HepG2 (cell line): ENCODE results near the gene APOC4. TPM values are rescaled to one million over a fixed set of nuclear protein-coding genes. Genes with fewer than 3 reads are reported as not detected.

Source experiments
- DZIP1 ChIP-seq: sonication (generic); formaldehyde crosslinking; IDR thresholded peaks from 2 replicates; pipeline ENCODE4 v1.5.0; 2020; ENCODE audit warnings: mild to moderate bottlenecking, missing genetic modification reagents
- MBD4 ChIP-seq: IDR thresholded peaks from 2 replicates; pipeline ENCODE4 v1.6.1; 2012; ENCODE audit warnings: low read length, inconsistent platforms, borderline replicate concordance
- SOX6 ChIP-seq, 2 experiments: fragments of 450-650 bp in 1 of 2; sonication (generic) in 1 of 2; formaldehyde crosslinking in 1 of 2; IDR thresholded peaks; 2 replicates each; pipeline versions ENCODE4 v1.4.0 to v1.6.1; 2017 to 2020; ENCODE audit warnings: antibody characterized with exemption in 1 of 2, mild to moderate bottlenecking in 1 of 2, missing genetic modification reagents in 1 of 2
- U2AF2 ChIP-seq: fragments of 200-400 bp; formaldehyde crosslinking; IDR thresholded peaks from 2 replicates; pipeline ENCODE4 v1.6.1; 2017; ENCODE audit warnings: low read depth, mild to moderate bottlenecking, low read length
- ZMYM3 ChIP-seq: sonication (generic); formaldehyde crosslinking; IDR thresholded peaks from 2 replicates; pipeline ENCODE4 v1.5.1; 2020; ENCODE audit warnings: mild to moderate bottlenecking, missing genetic modification reagents
- ZNF235 ChIP-seq: sonication (generic); formaldehyde crosslinking; IDR thresholded peaks from 2 replicates; pipeline ENCODE4 v1.8.1; 2023; ENCODE audit warnings: mild to moderate bottlenecking, missing genetic modification reagents, borderline replicate concordance
- ZNF501 ChIP-seq: sonication (generic); formaldehyde crosslinking; IDR thresholded peaks from 2 replicates; pipeline ENCODE4 v1.5.1; 2020; ENCODE audit warnings: mild to moderate bottlenecking, moderate library complexity, missing genetic modification reagents
- ZNF790 ChIP-seq: sonication (generic); formaldehyde crosslinking; IDR thresholded peaks from 2 replicates; pipeline ENCODE4 v1.8.0; 2022; ENCODE audit warnings: missing genetic modification reagents, mild to moderate bottlenecking, borderline replicate concordance
- polyA plus RNA-seq, 8 experiments: library from polyadenylated mRNA; depleted of rRNA in 3 of 8; stranded (reverse) in 7 of 8; unstranded in 1 of 8; fragments of >200 nt; fragmentation: Illumina TruSeq in 4 of 8; extraction: Trizol in 4 of 8; gene quantifications; 2 replicates each; pipeline versions ENCODE4 v1.2.1 to v1.2.3, GENCODE V29; 2011 to 2016; ENCODE audit warnings: low read depth in 4 of 8, missing spikeins in 1 of 8, mixed read lengths in 1 of 8; ENCODE audit not compliant: insufficient read depth in 1 of 8
- total RNA-seq, 5 experiments: library from RNA; depleted of rRNA; stranded (reverse); fragments of >200 nt; fragmentation: Illumina TruSeq; extraction: Trizol; gene quantifications; 2 replicates each; pipeline ENCODE4 v1.2.3, GENCODE V29; 2016; ENCODE audit warnings: low read depth in 1 of 5
- TF ChIP-seq, protein P1 (sequence below): sonication (generic); formaldehyde crosslinking; IDR thresholded peaks from 2 replicates; pipeline ENCODE4 v1.9.0; 2021; ENCODE audit warnings: missing genetic modification reagents, borderline replicate concordance
- TF ChIP-seq, protein P2 (sequence below): sonication (generic); formaldehyde crosslinking; IDR thresholded peaks from 2 replicates; pipeline ENCODE4 v1.4.0; 2020; ENCODE audit warnings: missing genetic modification reagents, mild to moderate bottlenecking, borderline replicate concordance
- TF ChIP-seq, protein P3 (sequence below): sonication (generic); formaldehyde crosslinking; IDR thresholded peaks from 2 replicates; pipeline ENCODE4 v1.4.0; 2020; ENCODE audit warnings: mild to moderate bottlenecking, missing genetic modification reagents
- TF ChIP-seq, protein P4 (sequence below): IDR thresholded peaks from 2 replicates; pipeline ENCODE4 v1.6.1; 2016; ENCODE audit warnings: missing genetic modification reagents, missing compliant biosample characterization

The APOC4 gene
- total and polyA plus RNA-seq, 2 of the 13 experiments (the other 11 are each of a cell fraction or from before 2014, with no cell fraction given) = 0.46 TPM; not detected in 1

- TF ChIP-seq DZIP1 (CRISPR knock-in tag) (peak; percentile 25; the same call in 1 of the 2 replicates), ZNF235 (0 out of 2 replicates have a peak, but pooled peaks have one; percentile 6), ZMYM3 (CRISPR knock-in tag) (peak; percentile 32; the same call in 1 of the 2 replicates), ZNF790 (CRISPR knock-in tag) (no peak), U2AF2 (no peak), MBD4 (no peak), ZNF501 (peak; percentile 0; the same call in 1 of the 2 replicates), SOX6 (IDR thresholded peaks at IDR 0.05) (no peak), SOX6 (CRISPR knock-in tag; IDR thresholded peaks at IDR 0.05) (0 out of 2 replicates have a peak, but pooled peaks have one; percentile 4)
- TF ChIP-seq, protein P1, sequence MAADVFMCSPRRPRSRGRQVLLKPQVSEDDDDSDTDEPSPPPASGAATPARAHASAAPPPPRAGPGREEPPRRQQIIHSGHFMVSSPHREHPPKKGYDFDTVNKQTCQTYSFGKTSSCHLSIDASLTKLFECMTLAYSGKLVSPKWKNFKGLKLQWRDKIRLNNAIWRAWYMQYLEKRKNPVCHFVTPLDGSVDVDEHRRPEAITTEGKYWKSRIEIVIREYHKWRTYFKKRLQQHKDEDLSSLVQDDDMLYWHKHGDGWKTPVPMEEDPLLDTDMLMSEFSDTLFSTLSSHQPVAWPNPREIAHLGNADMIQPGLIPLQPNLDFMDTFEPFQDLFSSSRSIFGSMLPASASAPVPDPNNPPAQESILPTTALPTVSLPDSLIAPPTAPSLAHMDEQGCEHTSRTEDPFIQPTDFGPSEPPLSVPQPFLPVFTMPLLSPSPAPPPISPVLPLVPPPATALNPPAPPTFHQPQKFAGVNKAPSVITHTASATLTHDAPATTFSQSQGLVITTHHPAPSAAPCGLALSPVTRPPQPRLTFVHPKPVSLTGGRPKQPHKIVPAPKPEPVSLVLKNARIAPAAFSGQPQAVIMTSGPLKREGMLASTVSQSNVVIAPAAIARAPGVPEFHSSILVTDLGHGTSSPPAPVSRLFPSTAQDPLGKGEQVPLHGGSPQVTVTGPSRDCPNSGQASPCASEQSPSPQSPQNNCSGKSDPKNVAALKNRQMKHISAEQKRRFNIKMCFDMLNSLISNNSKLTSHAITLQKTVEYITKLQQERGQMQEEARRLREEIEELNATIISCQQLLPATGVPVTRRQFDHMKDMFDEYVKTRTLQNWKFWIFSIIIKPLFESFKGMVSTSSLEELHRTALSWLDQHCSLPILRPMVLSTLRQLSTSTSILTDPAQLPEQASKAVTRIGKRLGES (CRISPR knock-in tag) = no peak
- TF ChIP-seq, protein P2, sequence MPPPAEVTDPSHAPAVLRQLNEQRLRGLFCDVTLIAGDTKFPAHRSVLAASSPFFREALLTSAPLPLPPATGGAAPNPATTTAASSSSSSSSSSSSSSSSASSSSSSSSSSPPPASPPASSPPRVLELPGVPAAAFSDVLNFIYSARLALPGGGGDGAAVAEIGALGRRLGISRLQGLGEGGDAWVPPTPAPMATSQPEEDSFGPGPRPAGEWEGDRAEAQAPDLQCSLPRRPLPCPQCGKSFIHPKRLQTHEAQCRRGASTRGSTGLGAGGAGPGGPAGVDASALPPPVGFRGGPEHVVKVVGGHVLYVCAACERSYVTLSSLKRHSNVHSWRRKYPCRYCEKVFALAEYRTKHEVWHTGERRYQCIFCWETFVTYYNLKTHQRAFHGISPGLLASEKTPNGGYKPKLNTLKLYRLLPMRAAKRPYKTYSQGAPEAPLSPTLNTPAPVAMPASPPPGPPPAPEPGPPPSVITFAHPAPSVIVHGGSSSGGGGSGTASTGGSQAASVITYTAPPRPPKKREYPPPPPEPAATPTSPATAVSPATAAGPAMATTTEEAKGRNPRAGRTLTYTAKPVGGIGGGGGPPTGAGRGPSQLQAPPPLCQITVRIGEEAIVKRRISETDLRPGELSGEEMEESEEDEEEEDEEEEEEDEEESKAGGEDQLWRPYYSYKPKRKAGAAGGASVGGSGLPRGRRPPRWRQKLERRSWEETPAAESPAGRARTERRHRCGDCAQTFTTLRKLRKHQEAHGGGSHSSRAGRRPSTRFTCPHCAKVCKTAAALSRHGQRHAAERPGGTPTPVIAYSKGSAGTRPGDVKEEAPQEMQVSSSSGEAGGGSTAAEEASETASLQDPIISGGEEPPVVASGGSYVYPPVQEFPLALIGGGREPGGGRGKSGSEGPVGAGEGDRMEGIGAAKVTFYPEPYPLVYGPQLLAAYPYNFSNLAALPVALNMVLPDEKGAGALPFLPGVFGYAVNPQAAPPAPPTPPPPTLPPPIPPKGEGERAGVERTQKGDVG (CRISPR knock-in tag) = no peak
- TF ChIP-seq, protein P3, sequence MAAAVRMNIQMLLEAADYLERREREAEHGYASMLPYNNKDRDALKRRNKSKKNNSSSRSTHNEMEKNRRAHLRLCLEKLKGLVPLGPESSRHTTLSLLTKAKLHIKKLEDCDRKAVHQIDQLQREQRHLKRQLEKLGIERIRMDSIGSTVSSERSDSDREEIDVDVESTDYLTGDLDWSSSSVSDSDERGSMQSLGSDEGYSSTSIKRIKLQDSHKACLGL (CRISPR knock-in tag) = 0 out of 2 replicates have a peak, but pooled peaks have one; percentile 28
- TF ChIP-seq, protein P4, sequence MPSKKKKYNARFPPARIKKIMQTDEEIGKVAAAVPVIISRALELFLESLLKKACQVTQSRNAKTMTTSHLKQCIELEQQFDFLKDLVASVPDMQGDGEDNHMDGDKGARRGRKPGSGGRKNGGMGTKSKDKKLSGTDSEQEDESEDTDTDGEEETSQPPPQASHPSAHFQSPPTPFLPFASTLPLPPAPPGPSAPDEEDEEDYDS = no peak
Measured at GRCh38 chr19:44955505-44956439, 13.7 kb downstream of the APOC4 start (continued).
